Measurements from ENCODE around the gene GULP1. TPM values are rescaled to one million over a fixed set of nuclear protein-coding genes. Genes with fewer than 3 reads are reported as not detected.

GULP1 gene
- total and polyA plus RNA-seq, 2 of the 13 experiments (the other 11 are each of a cell fraction or from before 2014, with no cell fraction given) = 0.15 TPM; not detected in 1

DNA sequence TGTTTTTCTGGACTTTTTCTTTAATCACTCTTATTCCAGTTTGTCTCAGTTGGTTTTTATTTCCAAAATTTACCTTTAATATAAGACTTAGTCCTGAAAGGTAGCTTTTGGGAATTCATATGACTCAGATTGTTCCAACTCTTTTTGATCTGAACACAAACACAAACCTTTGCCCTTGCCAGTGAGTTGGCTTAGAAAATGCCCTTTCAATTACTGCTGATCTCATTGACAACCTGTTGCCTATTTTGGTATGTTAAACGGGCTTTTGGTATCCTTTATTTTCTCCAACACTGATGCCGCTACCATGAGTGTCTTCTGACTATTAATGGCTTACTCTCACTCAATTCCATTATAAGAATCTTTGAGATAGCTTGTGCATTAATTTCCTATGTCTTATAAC is 143.4 kb downstream of the GULP1 start:
- FAIRE-seq (no peak), DNase-seq (ENCODE audit: low spot score) (no peak), ATAC-seq (no peak)
- no peaks in the 10 kb centered on the region for H3K36me3 ChIP-seq (replicated peaks in 1 of 2; ENCODE audit: control insufficient read depth in 1 of 2, insufficient read depth in 2 of 2, low read length in 2 of 2)
- H3K4me3 ChIP-seq (replicated peaks in 1 of 3; ENCODE audit: insufficient read depth in 1 of 3, low read depth in 2 of 3, low read length in 3 of 3) = no peak overlapping the region
- H3K9ac ChIP-seq (ENCODE audit: insufficient read depth, low read depth, low read length) = no peak overlapping the region
- no peak overlapping the region for H2AFZ ChIP-seq (ENCODE audit: low read length)
- ChIA-PET POLR2A (no interaction called here), CTCF (ENCODE audit: low intra/inter-chr PET ratio, low total read pairs) (no interaction called here)
- TF ChIP-seq ZBTB20 (CRISPR knock-in tag; IDR thresholded peaks at IDR 0.05; ENCODE audit: borderline replicate concordance, low read depth) = no peak
- TF ChIP-seq RARA (CRISPR knock-in tag; IDR thresholded peaks at IDR 0.05) = no peak
- no peak for TF ChIP-seq EP300 (IDR thresholded peaks at IDR 0.05; ENCODE audit: low read depth in 2 of 2, low read length in 2 of 2)
- TF ChIP-seq EP300 (CRISPR knock-in tag; IDR thresholded peaks at IDR 0.05; ENCODE audit: borderline replicate concordance) = no peak
- TF ChIP-seq, protein P1, sequence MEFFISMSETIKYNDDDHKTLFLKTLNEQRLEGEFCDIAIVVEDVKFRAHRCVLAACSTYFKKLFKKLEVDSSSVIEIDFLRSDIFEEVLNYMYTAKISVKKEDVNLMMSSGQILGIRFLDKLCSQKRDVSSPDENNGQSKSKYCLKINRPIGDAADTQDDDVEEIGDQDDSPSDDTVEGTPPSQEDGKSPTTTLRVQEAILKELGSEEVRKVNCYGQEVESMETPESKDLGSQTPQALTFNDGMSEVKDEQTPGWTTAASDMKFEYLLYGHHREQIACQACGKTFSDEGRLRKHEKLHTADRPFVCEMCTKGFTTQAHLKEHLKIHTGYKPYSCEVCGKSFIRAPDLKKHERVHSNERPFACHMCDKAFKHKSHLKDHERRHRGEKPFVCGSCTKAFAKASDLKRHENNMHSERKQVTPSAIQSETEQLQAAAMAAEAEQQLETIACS (CRISPR knock-in tag; IDR thresholded peaks at IDR 0.05) = no peak
- TF ChIP-seq BHLHE40 (IDR thresholded peaks at IDR 0.05; ENCODE audit: low read length) = no peak
- TF ChIP-seq ZNF343 (CRISPR knock-in tag; IDR thresholded peaks at IDR 0.05) = no peak
- no peak for TF ChIP-seq GLMP (CRISPR knock-in tag; IDR thresholded peaks at IDR 0.05; ENCODE audit: borderline replicate concordance)
- no peak for TF ChIP-seq ZBTB21 (CRISPR knock-in tag; IDR thresholded peaks at IDR 0.05)
- no peak for TF ChIP-seq ZNF879 (CRISPR knock-in tag; IDR thresholded peaks at IDR 0.05)
- TF ChIP-seq BRD4 (CRISPR knock-in tag; IDR thresholded peaks at IDR 0.05) = no peak
- no peak for TF ChIP-seq ZNF552 (CRISPR knock-in tag; IDR thresholded peaks at IDR 0.05; ENCODE audit: borderline replicate concordance)
- TF ChIP-seq ZNF652 (CRISPR knock-in tag; IDR thresholded peaks at IDR 0.05; ENCODE audit: borderline replicate concordance, low read depth) = no peak
- no peak for TF ChIP-seq ZNF280B (CRISPR knock-in tag; IDR thresholded peaks at IDR 0.05; ENCODE audit: borderline replicate concordance)
- no peak for TF ChIP-seq LCORL (IDR thresholded peaks at IDR 0.05)
- no peak for TF ChIP-seq LCORL (CRISPR knock-in tag; IDR thresholded peaks at IDR 0.05)
- in situ Hi-C loops (cut with HindIII; ENCODE audit: extremely low pct_ligation_motif_present, low pct_unique_long_range_greater_than_20kb) (no loop called here), intact Hi-C loops (cut with micrococcal nuclease; ENCODE audit: unreplicated experiment) (no loop called here)
- H4K20me1 ChIP-seq (ENCODE audit: insufficient read depth, low read length) = no peaks in the 10 kb centered on the region
- no peak overlapping the region for H3K27ac ChIP-seq (ENCODE audit: extremely low read length, insufficient read depth, low read length)
- no peaks in the 10 kb centered on the region for H3K9me3 ChIP-seq (ENCODE audit: low read length)
- WGBS (ENCODE audit: low lambda C conversion rate) = 6% methylated on average over 2 of the region's 2 CpGs
- no peaks in the 10 kb centered on the region for H3K27me3 ChIP-seq (ENCODE audit: control insufficient read depth in 1 of 2, insufficient read depth in 2 of 2, low read length in 2 of 2)
- H3K4me2 ChIP-seq (ENCODE audit: low read depth, low read length) = no peak overlapping the region
- H3K79me2 ChIP-seq (ENCODE audit: insufficient read depth, low read length) = no peaks in the 10 kb centered on the region
- BruUV-seq (replicated peaks) = no TSS peak
- H3K4me1 ChIP-seq (ENCODE audit: insufficient read depth, low read length) = no peaks in the 10 kb centered on the region

All from HepG2 (cell line).